HG03280 (cell line): Measurements from ENCODE around the gene SERP2.

ENCODE experiments used
- ATAC-seq: cut with Tn5 transposase; IDR thresholded peaks from one replicate; pipeline ENCODE4 v1.9.1; 2021; ENCODE audit warnings: mild to moderate bottlenecking, moderate library complexity; ENCODE audit not compliant: unreplicated experiment

SERP2 gene

DNA sequence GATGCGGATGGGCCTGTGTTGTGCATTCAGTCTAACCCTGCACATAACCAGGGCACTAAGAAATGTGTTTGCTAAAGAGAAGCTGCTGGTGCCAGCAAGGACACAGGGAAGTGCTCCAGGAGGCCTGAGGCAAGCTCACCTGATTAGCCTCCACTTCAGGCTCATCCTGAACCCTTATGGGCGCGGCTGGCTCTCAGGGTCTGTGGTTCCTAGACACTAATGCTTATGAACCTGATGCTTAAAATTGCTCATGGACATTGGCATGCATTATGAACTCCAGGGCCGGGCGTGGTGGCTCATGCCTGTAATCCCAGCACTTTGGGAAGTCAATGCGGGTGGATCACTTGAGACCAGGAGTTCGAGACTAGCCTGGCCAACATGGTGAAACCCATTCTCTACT is 34.3 kb downstream of the SERP2 start:
- no peak for ATAC-seq

DNA sequence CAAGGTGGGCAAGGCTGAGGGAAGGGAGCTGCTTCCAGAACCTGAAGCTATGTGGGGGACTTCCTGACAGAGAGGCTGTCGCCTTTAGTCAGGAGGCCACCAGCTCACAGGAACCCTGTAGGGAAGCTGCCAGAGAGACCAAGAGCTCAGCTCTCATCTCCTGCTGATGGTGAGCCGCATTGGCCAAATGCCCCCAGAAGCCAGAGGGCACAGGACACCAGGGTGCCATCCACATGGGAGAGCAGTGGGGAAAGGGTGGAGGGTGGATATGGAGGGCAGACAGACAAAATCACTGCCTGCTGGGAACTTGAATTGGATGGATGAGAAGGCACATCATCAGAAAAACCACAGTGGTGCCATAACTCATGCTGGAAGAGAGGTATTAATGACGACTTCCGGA is 36.0 kb downstream of the SERP2 start:
- ATAC-seq = no peak

DNA sequence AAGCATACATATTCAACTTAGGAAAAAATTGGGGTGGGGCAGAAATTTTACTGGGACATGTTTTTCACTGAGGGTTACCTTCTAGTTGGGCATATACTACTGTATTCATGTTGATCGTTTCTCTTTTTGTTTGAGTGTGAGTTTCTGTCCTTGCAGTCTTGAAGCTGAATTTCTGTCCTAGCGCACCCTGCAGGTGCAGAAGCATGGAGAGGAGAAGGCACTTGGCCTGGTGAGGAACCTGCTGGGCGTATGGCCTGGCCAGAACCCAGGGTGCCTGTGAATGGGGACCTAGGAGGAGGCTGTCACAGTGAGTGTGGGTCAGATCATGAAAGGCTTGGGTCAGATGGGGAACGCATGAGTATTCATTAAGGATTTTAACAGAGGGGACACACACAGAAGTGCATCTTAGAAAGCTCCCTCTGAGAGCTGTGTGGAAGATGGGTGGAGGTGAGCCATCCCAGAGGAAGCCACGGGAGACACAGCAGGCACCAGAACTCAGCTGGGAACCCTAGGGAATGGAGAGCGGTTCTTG is 36.8 kb downstream of the SERP2 start:
- no peak for ATAC-seq

DNA sequence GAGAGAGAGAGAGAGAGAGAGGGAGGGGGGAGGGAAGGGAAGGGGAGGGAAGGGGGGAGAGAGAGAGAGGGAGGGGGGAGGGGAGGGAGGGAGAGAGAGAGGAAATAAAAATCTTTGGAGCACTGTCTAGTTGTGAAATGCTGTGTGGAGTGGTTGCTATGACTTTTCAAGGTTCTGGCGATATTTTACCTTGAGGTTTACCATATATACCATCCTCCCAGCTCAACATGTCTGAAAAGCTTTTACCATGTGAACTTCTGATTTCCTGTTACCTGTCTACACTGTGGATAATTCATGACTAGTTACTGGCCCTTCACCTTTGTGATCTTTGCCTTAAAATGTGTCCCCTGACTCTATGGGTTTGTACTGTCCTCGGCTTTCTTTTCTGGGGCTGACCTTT is 38.2 kb downstream of the SERP2 start:
- ATAC-seq = no peak

DNA sequence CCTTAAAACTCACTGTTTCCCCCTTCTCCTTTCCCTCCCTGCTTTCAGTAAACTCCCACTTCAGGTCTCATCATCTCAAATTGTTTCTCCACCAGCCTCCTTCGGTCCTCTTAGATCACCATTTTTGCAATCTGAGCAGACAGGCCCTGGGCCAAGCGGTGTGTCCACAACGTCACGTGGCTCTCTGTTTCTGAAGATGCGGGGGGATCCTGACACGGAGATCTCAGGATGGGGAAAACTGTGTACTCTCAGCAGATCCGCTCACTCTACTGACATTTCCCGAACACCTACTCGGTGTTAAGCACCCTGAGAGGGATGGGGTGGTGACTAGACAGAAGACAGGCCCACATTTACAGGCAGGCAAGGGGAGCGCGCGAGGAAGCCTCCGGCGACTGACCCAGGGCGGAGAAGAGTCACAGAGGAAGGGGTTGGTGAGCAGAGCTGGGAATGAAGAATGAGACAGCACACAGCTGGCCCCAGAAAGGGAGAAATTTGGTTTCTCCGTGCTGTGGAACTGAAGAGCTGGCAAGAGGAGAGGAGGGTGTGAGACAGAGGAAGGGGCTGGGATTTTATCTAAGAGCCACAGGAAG is 38.8 kb downstream of the SERP2 start:
- no peak for ATAC-seq

DNA sequence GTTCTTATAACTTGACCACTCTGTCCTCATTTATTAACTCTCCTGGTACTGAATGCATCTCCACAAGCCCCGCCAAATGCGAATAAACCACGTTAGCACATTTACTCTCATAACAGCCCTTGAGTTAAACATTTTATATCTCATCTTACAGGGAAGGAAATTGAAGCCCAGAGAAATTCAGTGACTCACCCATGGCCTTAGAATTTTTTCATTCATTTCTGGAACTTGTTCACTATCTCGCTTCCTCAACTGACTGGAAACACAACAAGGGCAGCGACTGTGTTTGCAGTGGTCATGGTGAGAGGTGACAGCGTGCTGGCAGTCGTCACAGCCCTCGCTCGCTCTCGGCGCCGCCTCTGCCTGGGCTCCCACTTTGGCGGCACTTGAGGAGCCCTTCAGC is 39.5 kb downstream of the SERP2 start:
- no peak for ATAC-seq

DNA sequence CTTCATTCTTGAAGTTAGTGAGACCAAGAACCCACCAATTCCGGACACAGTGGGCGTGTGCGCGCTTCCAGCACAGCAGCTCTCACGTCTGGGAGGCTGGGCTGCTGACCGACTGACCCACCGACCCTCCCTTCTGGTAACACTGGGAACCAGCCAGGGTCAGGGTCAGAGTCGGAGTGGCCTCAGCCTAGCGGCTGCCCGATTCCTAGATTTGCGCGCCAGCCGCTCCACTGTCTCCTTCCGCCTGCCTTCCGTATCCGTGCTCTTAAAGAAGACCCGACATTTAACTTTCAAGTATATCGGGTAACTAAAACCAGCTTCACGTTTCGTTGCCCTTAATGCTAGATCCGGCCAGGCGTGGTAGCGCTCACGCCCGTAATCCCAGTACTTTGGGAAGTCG is 41.1 kb downstream of the SERP2 start:
- no peak for ATAC-seq

DNA sequence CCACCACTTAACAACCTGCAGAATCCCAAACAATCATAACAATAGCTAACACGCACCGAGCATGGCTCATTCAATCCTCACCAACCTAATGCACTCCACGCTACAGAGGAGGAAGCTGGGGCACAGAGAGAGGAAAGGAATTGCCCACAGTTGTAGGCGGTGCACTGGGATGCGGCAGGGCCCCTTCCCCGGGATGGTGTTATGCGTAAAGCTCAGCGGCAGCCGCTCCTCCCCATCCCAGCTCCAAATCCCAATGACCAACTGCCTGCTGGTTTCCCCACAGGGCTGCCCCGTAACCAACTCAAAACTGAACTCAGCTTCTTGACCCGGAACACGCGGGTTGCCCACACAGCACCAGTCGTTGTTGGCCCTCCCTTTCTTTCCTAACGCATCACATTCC is 42.2 kb downstream of the SERP2 start:
- ATAC-seq = no peak

DNA sequence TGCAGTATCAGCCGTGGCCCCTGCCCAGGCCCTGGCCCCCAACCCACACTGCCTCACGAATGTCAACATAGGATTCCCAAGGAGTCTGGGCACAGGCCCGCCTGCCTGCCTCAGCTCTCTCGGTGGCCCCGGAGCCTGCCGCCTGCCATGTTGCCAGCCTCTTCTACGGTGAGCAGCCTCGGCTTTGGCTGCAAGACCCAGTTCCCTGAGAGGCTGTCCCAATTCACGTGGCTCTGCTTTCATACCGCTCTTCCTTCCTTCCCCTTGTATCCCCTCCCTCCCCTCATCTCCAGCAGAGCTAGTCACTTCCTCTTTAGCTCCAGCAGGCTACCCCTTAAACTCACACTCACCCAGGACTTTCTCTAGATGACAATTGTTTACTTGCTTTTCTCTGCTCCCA is 42.7 kb downstream of the SERP2 start:
- ATAC-seq = no peak

DNA sequence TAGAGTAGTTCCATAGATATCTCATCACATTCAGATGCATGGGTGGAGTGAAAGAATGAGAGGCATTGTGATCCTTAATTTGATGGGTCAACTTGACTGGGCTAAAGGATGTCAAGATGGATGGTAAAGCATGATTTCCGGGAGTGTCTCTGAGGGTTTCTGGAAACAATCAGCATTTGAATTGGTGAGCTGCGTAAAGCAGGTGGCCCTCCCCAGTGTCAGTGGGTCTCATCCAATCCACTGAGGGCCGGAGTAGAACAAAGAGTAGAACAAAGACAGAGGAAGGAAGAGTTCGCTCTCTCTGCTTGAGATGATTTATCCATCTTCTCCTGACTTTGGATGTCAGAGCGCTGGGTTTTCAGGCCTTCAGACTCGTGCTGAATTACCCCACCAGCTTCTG is 43.1 kb downstream of the SERP2 start:
- ATAC-seq = no peak

DNA sequence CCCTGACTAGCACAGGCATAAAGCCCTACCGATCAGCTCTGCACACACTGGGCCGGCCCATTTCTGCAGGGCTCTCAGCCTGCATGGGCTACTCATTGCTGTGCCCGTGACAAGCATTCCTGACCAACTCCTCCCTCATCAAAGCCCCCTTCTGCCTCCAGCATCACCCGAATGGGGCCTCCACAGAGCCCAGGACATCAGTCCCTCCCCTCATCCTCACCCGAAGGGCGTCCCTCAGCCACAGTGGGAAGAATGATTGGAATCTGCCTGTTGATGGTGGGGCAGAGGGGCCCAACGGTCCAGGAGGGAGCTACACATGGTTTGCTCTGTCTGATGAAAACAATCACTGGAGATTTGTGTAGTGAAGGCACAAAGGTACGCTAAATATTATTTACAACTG is 43.8 kb downstream of the SERP2 start:
- no peak for ATAC-seq

DNA sequence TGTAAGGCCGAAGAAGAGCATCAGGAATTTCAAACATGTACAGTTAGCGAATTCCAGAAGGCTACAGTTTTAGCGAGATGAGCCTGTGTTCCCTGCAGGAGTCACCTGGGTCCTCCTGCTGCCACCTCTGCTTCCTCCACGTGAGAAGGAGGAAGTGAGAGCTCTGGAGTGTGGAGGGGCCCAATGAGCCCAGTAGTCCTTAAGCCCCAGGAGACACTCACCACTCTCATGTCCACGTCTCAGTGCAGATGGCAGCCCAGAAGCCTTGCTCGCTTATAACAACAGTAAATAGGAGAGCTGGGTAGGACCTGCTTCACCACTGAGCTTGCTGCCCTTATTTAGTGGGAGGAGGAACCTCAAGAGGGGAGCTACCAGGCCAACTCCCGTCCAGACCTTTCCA is 44.3 kb downstream of the SERP2 start:
- no peak for ATAC-seq

DNA sequence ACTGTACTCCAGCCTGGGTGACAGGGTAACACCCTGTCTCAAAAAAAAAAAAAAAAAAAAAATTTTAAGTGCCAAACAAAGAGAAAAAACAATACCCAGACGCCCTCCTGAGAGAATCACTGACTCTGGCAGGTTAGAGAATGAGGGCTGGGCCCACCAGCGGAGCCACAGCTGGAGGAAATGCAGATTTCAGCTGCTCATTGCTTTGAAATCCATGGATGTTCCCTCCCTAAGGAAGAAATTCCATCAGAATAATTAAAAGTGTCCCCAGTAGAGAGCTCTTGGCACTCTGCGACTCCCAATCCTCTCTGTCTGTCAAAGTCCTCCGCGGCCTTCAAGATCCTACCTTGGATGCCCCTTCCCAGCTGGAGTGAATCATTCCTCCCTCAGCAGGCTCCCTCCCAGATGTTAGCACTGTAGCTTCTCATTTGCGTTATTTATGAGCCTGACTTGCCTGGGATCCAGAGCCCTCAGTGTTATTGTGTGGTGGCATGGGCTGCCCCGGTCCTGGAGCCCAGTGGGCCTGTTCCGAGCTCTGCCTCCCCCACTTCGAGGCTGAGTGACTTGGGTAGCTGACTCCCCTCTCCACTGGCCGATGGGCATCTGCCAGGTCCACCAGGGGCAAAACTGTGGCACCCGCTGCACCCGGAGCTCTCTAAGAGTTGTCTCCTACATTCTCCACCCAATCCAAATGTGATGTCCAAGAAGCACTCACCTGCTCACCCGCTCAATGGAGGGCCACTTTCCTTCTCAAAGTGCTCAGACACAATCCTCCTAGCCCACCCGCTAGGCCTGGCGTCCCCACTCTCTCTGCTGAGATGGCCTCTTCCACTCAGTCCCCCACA is 47.0 kb downstream of the SERP2 start:
- no peak for ATAC-seq

DNA sequence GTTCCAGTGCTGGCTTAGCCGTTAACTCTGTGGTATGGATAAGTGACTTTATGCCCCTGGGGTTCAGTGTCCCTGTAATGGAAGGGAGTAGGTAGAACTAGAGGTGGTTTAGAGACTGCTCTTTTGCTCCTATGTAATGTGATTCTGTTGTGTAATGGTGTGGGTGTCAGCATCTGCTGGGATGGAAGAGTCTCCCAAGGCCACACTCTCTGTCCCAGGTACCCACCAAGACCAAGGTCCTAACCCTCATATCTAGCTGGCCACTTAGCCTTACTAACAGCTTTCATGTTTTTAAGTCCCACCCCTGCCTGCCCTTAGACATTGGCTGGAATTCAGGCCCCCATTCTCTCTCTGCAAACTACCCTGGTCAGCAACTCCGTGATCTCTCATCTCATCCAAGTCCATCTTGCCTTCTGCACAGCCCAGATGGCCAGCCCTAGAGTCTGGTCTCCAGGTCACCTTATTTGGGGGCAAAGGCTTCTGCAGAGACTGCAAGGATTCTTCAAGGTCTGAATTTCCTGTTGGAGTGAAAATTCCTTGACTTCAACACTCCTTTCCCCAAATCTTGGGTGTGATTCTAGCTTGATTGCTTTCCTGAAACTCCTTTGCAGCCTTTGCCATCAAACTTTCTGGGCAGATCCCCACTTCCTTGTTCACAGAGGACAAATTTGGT is 48.4 kb downstream of the SERP2 start:
- ATAC-seq = no peak

DNA sequence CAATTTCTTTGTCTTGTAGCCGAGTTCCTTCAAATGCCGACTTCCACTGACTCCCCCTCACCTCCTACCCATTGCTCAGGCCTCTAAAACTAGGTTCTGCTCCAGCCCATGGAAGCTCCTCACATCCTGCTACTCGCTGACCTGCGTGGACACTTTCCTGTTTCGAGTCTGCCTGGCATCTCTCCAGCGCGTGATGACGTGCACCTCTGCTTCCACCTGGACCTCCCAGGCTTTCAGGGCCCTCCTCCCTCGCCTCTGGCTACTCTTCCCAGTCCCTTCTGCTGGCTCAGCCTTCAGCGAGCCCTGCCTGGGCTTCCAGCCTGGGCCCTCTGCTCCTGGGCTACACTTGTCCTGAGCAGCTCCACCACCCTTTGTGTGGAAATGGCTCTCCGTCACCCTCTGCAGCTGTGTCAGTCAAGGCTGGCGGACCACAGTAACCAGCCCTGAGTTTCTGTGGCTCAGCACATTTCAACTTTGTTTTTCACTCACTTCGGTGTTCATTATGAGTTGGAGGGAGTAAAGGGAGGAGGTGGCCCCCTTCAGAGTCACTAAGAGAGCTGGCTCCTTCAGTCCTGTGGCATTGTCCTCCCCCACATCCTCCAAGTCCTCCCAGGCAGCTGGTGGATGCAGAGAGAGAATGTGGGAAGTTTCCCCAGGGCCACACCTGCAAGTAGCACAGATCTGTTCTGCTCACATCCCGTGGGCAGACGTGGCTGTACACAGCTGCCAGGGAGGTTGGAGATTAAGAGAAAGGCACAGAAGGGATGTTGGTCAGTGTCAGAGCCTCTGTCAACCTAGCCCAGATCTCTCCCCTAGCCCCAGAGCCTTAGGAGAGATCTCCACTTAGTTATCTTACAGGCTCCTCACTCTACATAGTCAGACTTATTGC is 49.4 kb downstream of the SERP2 start:
- ATAC-seq = no peak

DNA sequence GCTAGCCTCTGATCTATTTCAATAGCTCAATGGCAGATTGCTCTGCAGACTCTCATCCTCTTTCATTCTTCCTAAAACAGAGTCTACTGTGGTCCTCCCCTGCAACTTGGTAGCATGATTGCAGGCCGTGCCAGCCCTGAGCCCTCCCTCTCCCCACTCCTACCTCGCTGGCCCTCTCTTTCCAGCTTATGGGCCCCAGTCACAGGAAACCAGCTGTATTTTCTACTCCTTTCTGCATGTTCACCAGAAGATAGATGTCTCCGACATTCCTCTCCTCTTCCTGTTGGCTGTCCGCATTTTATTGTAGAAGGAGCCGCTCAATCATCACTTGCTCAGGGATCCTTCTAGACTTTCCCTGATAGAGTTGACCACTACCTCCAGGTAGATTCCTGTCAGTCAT is 50.2 kb downstream of the SERP2 start:
- no peak for ATAC-seq

DNA sequence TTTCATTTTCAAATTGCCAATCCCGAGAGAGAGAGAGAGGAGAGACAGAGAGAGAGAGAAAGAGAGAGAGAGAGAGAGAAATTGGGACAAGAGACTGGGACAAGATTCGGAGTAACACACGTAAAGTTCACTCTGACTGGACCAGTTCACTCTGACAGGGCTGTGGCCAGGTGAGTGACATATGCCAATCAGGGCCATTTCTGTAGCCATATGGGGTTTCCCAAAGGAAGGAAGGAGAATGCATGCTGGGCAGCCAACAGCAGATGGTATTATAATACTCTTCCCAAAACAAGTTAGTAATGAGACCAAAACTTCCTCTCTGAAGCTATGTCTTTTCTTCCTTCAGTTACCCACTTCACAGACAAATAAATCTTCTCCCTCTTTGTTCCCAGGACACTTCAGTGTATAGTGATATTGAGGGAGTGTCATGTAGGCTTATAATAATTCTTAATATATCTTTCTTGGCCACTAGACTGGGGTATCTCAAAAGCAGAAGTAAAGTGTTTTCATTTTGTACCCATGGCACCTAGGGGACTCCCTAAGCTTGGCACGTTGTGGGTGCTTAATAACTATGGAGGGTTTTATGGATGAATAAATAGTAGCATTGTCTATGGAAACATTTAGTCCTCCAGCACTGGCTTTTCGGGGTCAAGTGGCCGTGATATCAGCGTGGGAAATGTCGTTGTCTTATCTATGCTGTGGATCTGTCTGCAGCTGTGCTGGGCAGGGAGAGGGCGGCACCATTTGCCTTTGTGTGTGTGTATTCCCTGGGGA is 51.6 kb downstream of the SERP2 start:
- ATAC-seq = no peak

DNA sequence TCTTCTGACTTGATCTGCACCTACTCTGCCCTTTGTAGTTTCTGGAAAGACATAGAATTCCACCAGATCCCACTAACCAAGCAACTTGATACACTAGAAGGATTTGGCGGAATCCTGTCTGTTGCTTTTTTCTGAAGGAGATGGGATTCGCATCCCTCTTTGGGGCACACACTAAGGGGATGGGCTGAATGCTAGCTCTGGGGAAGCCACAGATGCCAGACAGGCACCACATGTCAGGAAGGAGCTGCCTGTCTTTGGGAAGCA is 52.1 kb downstream of the SERP2 start:
- no peak for ATAC-seq

DNA sequence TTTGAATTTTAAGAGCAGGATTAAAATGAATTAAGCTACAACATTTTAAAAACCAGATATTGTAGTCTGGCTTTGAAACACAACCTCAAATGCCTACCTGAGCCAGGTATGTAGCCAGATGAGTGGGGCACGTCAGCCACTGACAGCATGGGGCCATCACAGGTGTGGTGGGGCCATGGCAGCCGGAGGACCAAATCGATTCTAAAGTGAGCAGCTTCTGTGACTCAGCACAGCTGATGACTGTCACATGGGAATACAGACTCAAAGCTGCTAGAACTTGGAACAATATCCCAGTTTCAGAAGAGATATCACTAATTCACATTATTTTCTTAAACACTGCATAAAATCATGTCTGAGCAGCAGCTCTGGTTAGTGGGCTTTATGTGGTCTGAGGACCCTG is 52.8 kb downstream of the SERP2 start:
- ATAC-seq = no peak

DNA sequence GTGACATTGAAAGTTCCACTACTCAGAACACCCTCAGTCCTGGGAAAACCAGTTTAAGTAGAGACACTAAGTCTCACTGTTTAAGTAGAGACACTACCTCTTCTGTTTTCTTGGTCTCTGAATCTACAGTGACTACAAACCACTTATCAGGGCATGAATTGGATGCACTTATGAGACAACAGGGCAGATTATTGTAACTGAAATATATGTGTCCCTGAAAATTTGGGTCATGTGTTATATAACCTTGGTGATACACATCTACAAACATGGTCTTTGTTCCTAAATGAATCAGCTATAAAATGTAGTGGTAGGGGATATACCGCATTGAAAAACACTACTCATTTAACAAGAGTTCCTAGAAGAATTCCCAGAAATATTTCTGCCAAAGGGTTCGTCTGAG is 55.7 kb downstream of the SERP2 start:
- no peak for ATAC-seq

DNA sequence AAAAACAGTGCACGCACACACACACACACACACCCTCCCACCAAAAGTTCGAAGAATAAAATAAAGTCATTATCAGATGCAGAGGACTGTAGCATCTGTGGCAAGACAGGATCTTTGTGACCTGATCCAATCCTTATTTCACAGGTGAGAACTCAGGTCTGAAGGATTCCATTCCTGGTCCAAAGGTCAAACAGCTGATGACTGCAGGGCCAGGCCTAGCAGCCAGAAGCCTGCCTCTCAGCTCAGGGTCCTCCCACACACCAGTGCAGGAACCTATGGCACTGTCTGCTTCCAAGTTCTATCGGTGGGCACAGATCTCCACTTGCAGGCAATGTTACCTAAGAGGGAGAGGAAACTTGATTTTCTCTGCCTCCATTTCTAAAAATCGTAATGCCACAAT is 57.5 kb downstream of the SERP2 start:
- ATAC-seq = no peak
